ENCODE data around the gene KHDC4.

Gene KHDC4

GRCh38 chr1:155929057-155929456 lies 5.2 kb downstream of the KHDC4 start (continued):
- TF ChIP-seq TSHZ2 (CRISPR knock-in tag; IDR thresholded peaks at IDR 0.05) (no peak), PPARA (CRISPR knock-in tag; IDR thresholded peaks at IDR 0.05; ENCODE audit: borderline replicate concordance) (no peak), ARNTL (CRISPR knock-in tag; IDR thresholded peaks at IDR 0.05; ENCODE audit: borderline replicate concordance, low read depth) (no peak), CSDC2 (CRISPR knock-in tag; IDR thresholded peaks at IDR 0.05) (no peak)
- TF ChIP-seq, protein P1, sequence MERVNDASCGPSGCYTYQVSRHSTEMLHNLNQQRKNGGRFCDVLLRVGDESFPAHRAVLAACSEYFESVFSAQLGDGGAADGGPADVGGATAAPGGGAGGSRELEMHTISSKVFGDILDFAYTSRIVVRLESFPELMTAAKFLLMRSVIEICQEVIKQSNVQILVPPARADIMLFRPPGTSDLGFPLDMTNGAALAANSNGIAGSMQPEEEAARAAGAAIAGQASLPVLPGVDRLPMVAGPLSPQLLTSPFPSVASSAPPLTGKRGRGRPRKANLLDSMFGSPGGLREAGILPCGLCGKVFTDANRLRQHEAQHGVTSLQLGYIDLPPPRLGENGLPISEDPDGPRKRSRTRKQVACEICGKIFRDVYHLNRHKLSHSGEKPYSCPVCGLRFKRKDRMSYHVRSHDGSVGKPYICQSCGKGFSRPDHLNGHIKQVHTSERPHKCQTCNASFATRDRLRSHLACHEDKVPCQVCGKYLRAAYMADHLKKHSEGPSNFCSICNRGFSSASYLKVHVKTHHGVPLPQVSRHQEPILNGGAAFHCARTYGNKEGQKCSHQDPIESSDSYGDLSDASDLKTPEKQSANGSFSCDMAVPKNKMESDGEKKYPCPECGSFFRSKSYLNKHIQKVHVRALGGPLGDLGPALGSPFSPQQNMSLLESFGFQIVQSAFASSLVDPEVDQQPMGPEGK (CRISPR knock-in tag; IDR thresholded peaks at IDR 0.05; ENCODE audit: borderline replicate concordance), result no peak

- TF ChIP-seq TOX (CRISPR knock-in tag; IDR thresholded peaks at IDR 0.05; ENCODE audit: borderline replicate concordance) (no peak), TCF4 (CRISPR knock-in tag; IDR thresholded peaks at IDR 0.05; ENCODE audit: borderline replicate concordance) (no peak), ZNF8 (CRISPR knock-in tag; IDR thresholded peaks at IDR 0.05) (no peak)
- no peak for ATAC-seq
Observed at GRCh38 chr1:155925506-155925905, 8.7 kb downstream of the KHDC4 start.

GRCh38 chr1:155920717-155921116 lies 13.5 kb downstream of the KHDC4 start:
- no peak for TF ChIP-seq ESRRG (CRISPR knock-in tag; IDR thresholded peaks at IDR 0.05)
- no peak for TF ChIP-seq ISL1 (CRISPR knock-in tag; IDR thresholded peaks at IDR 0.05)
- ATAC-seq, result no peak

GRCh38 chr1:155919801-155920200 lies 14.4 kb downstream of the KHDC4 start:
- TF ChIP-seq OSR1 (CRISPR knock-in tag; IDR thresholded peaks at IDR 0.05) (no peak), CSDC2 (CRISPR knock-in tag; IDR thresholded peaks at IDR 0.05) (no peak), ZFP30 (CRISPR knock-in tag; IDR thresholded peaks at IDR 0.05) (no peak), CSRNP3 (CRISPR knock-in tag; IDR thresholded peaks at IDR 0.05) (no peak), ESRRG (CRISPR knock-in tag; IDR thresholded peaks at IDR 0.05) (no peak), TCF4 (CRISPR knock-in tag; IDR thresholded peaks at IDR 0.05; ENCODE audit: borderline replicate concordance) (no peak), SNAI2 (CRISPR knock-in tag; IDR thresholded peaks at IDR 0.05) (no peak), POU6F1 (CRISPR knock-in tag; IDR thresholded peaks at IDR 0.05; ENCODE audit: borderline replicate concordance, low read depth) (no peak), RARB (CRISPR knock-in tag; IDR thresholded peaks at IDR 0.05) (no peak), ZNF8 (CRISPR knock-in tag; IDR thresholded peaks at IDR 0.05) (no peak), BACH2 (CRISPR knock-in tag; IDR thresholded peaks at IDR 0.05; ENCODE audit: borderline replicate concordance) (no peak), ARNTL (CRISPR knock-in tag; IDR thresholded peaks at IDR 0.05; ENCODE audit: borderline replicate concordance, low read depth) (no peak), ZNF565 (CRISPR knock-in tag; conservative IDR thresholded peaks at IDR 0.05; ENCODE audit: low read depth) (no peak), TOX (CRISPR knock-in tag; IDR thresholded peaks at IDR 0.05; ENCODE audit: borderline replicate concordance) (no peak), ZNF70 (CRISPR knock-in tag; IDR thresholded peaks at IDR 0.05) (no peak), TSHZ2 (CRISPR knock-in tag; IDR thresholded peaks at IDR 0.05) (no peak), ZFP3 (CRISPR knock-in tag; IDR thresholded peaks at IDR 0.05) (no peak)
- no peak for ATAC-seq

Measured in SK-N-SH treated with all-trans-retinoic acid at 6 μM for 48 hours (cell line).